ENCODE data around the gene NGLY1. TPM values are rescaled to one million over a fixed set of nuclear protein-coding genes. Genes with fewer than 3 reads are reported as not detected.

The NGLY1 gene
- total RNA-seq, 1 donor from 2014 or later, result 23.9 TPM

DNA sequence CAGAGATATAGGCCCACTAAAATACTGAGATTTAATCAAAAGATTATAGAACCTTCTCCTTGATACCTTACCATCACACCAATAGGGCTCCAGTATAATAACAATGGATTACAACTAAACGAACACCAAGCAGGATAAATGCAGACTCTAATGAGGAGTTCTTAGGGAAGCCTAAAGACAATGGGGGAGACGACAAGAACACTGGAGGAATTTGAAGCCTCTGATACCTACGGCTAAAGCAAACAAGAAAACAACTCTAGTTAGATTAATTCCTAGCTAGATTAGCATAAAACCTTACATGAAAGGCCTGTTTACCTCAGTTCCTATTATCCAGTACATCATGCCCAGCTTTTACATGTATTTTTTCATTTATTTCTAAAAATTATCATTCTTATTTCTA lies 35.1 kb downstream of the NGLY1 start:
- TF ChIP-seq, protein P1, sequence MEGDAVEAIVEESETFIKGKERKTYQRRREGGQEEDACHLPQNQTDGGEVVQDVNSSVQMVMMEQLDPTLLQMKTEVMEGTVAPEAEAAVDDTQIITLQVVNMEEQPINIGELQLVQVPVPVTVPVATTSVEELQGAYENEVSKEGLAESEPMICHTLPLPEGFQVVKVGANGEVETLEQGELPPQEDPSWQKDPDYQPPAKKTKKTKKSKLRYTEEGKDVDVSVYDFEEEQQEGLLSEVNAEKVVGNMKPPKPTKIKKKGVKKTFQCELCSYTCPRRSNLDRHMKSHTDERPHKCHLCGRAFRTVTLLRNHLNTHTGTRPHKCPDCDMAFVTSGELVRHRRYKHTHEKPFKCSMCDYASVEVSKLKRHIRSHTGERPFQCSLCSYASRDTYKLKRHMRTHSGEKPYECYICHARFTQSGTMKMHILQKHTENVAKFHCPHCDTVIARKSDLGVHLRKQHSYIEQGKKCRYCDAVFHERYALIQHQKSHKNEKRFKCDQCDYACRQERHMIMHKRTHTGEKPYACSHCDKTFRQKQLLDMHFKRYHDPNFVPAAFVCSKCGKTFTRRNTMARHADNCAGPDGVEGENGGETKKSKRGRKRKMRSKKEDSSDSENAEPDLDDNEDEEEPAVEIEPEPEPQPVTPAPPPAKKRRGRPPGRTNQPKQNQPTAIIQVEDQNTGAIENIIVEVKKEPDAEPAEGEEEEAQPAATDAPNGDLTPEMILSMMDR (IDR thresholded peaks at IDR 0.05; ENCODE audit: insufficient read depth, low read depth, low read length), result no peak
- no peak for TF ChIP-seq EZH2 (IDR thresholded peaks at IDR 0.05; ENCODE audit: insufficient read depth, low read length)
- Mint-ChIP-seq H3K4me1 (ENCODE audit: low read depth, unreplicated experiment) (no peaks in the 10 kb centered on the region), H3K9me3 (ENCODE audit: unreplicated experiment) (no peaks in the 10 kb centered on the region), H3K36me3 (ENCODE audit: low read depth, unreplicated experiment) (peaks cover 14% of the 10 kb centered on the region), H3K27me3 (ENCODE audit: low read depth, unreplicated experiment) (no peaks in the 10 kb centered on the region), H3K27ac (ENCODE audit: unreplicated experiment) (no peak overlapping the region), H3K4me3 (ENCODE audit: unreplicated experiment) (no peak overlapping the region)
- Histone ChIP-seq H4K20me1 (ENCODE audit: insufficient read depth, low read length) (no peaks in the 10 kb centered on the region), H3K9ac (ENCODE audit: low read length) (no peak overlapping the region), H3K27ac (ENCODE audit: low read depth, low read length) (no peak overlapping the region), H3K4me1 (ENCODE audit: insufficient read depth, low read length) (no peaks in the 10 kb centered on the region), H3K4me3 (ENCODE audit: insufficient read depth, low read depth, low read length) (no peak overlapping the region), H3K9me3 (ENCODE audit: insufficient read depth, low read depth, low read length) (no peaks in the 10 kb centered on the region), H3K4me2 (ENCODE audit: low read length) (no peak overlapping the region), H3K36me3 (ENCODE audit: insufficient read depth, low read length) (peaks cover 9% of the 10 kb centered on the region), H3K79me2 (ENCODE audit: insufficient read depth, low read length) (peaks cover 3% of the 10 kb centered on the region), H2AFZ (ENCODE audit: low read depth, low read length) (no peak overlapping the region), H3K27me3 (ENCODE audit: insufficient read depth, low read length) (no peaks in the 10 kb centered on the region)
- DNase-seq (ENCODE audit: low read depth) (no peak), FAIRE-seq (no peak)

DNA sequence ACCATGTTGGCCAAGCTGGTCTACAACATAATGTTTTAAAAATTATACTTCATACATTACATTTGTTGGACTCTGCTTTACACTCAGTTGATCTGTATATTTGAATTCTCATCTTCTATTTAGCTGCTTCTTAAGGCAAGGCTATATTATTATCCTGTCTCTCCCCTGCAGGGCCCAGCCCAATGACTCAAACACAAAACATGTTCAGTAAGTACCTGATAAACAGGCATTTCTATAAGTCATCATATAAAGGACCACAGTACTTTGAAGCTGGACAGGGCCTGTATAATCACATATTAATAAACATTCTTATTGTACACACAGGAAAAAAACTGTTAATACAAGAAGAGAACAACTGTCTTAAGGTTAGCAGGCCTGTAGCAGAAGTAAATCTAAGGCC lies 36.2 kb downstream of the NGLY1 start:
- H3K27me3 Mint-ChIP-seq (ENCODE audit: low read depth, unreplicated experiment), result no peaks in the 10 kb centered on the region
- Histone ChIP-seq H3K79me2 (ENCODE audit: insufficient read depth, low read length) (peaks cover 3% of the 10 kb centered on the region), H3K27me3 (ENCODE audit: insufficient read depth, low read length) (no peaks in the 10 kb centered on the region), H3K4me1 (ENCODE audit: insufficient read depth, low read length) (no peaks in the 10 kb centered on the region), H3K27ac (ENCODE audit: low read depth, low read length) (no peak overlapping the region), H3K4me2 (ENCODE audit: low read length) (no peak overlapping the region), H3K4me3 (ENCODE audit: insufficient read depth, low read depth, low read length) (no peak overlapping the region), H2AFZ (ENCODE audit: low read depth, low read length) (no peak overlapping the region), H3K36me3 (ENCODE audit: insufficient read depth, low read length) (peaks cover 9% of the 10 kb centered on the region), H3K9ac (ENCODE audit: low read length) (no peak overlapping the region), H3K9me3 (ENCODE audit: insufficient read depth, low read depth, low read length) (no peaks in the 10 kb centered on the region), H4K20me1 (ENCODE audit: insufficient read depth, low read length) (no peaks in the 10 kb centered on the region)
- no peak overlapping the region for H3K4me3 Mint-ChIP-seq (ENCODE audit: unreplicated experiment)
- peak; percentile 8 for DNase-seq (ENCODE audit: low read depth)
- H3K9me3 Mint-ChIP-seq (ENCODE audit: unreplicated experiment), result no peaks in the 10 kb centered on the region
- H3K27ac Mint-ChIP-seq (ENCODE audit: unreplicated experiment), result no peak overlapping the region
- H3K36me3 Mint-ChIP-seq (ENCODE audit: low read depth, unreplicated experiment), result peaks cover 14% of the 10 kb centered on the region
- FAIRE-seq, result no peak
- TF ChIP-seq, protein P1 (IDR thresholded peaks at IDR 0.05; ENCODE audit: insufficient read depth, low read depth, low read length), result no peak
- TF ChIP-seq EZH2 (IDR thresholded peaks at IDR 0.05; ENCODE audit: insufficient read depth, low read length), result no peak
- no peaks in the 10 kb centered on the region for H3K4me1 Mint-ChIP-seq (ENCODE audit: low read depth, unreplicated experiment)

DNA sequence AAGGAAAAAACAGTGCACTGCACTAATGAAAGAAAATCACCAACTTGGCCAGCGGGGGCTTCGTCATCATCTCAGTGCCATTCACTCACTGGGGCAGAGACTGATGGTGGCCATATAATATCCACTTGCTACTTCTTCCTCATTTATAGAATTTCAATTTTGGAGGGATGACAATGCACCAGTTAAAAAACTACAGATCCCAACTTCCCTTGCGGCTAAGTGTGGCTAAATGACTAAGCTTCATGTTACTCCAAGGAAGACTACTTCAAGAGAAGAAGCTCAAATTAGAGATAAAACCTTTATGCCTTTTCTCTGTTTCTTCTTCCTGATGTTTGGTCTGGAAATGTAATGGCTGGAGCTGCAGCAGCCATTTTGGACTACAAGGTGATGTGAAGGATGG lies 38.8 kb downstream of the NGLY1 start:
- TF ChIP-seq EZH2 (IDR thresholded peaks at IDR 0.05; ENCODE audit: insufficient read depth, low read length), result no peak
- TF ChIP-seq, protein P1 (IDR thresholded peaks at IDR 0.05; ENCODE audit: insufficient read depth, low read depth, low read length), result no peak
- no peak for FAIRE-seq

More for the DNA sequence above, 38.8 kb downstream of the NGLY1 start:
- no peaks in the 10 kb centered on the region for H3K27me3 ChIP-seq (ENCODE audit: insufficient read depth, low read length)
- peaks cover 7% of the 10 kb centered on the region for H3K36me3 Mint-ChIP-seq (ENCODE audit: low read depth, unreplicated experiment)
- H3K4me1 Mint-ChIP-seq (ENCODE audit: low read depth, unreplicated experiment), result no peaks in the 10 kb centered on the region
- no peaks in the 10 kb centered on the region for H3K9me3 Mint-ChIP-seq (ENCODE audit: unreplicated experiment)
- H3K27me3 Mint-ChIP-seq (ENCODE audit: low read depth, unreplicated experiment), result no peaks in the 10 kb centered on the region
- no peak overlapping the region for H3K27ac ChIP-seq (ENCODE audit: low read depth, low read length)
- H4K20me1 ChIP-seq (ENCODE audit: insufficient read depth, low read length), result no peaks in the 10 kb centered on the region
- DNase-seq (ENCODE audit: low read depth), result no peak
- no peak overlapping the region for H3K9ac ChIP-seq (ENCODE audit: low read length)
- H3K27ac Mint-ChIP-seq (ENCODE audit: unreplicated experiment), result no peak overlapping the region
- H3K36me3 ChIP-seq (ENCODE audit: insufficient read depth, low read length), result peaks cover 2% of the 10 kb centered on the region
- peaks cover 3% of the 10 kb centered on the region for H3K79me2 ChIP-seq (ENCODE audit: insufficient read depth, low read length)
- H3K4me2 ChIP-seq (ENCODE audit: low read length), result no peak overlapping the region
- H3K9me3 ChIP-seq (ENCODE audit: insufficient read depth, low read depth, low read length), result no peaks in the 10 kb centered on the region
- no peaks in the 10 kb centered on the region for H3K4me1 ChIP-seq (ENCODE audit: insufficient read depth, low read length)
- no peak overlapping the region for H3K4me3 Mint-ChIP-seq (ENCODE audit: unreplicated experiment)
- H3K4me3 ChIP-seq (ENCODE audit: insufficient read depth, low read depth, low read length), result no peak overlapping the region
- H2AFZ ChIP-seq (ENCODE audit: low read depth, low read length), result no peak overlapping the region

Data from astrocyte (in vitro differentiated cells and primary cell).